Left lung (tissue), 10 donors: ENCODE results near the gene NBDY. TPM values are rescaled to one million over a fixed set of nuclear protein-coding genes. Genes with fewer than 3 reads are reported as not detected.
A peak's percentile ranks its signal among the peaks of the same experiment; 100 is the strongest.
"Not testable (repeated sequence)": the region's sequence is repeated elsewhere in the genome, so short reads cannot be mapped to it uniquely, and the experiment has no call there.

Experiments
- ATAC-seq: fragments of 200-7000 bp; cut with Tn5 transposase; one replicate; pipeline ENCODE4 v1.9.1; 2020; ENCODE audit warnings: moderate library complexity
- DNase-seq, 4 donors: peaks; one replicate each; pipeline ENCODE4 v3.0.0-alpha.2; 2013 to 2020
- H3K27ac ChIP-seq, 2 donors: fragments of 200-600 bp; sonication (generic) in 1 of 2; one replicate each; pipeline versions ENCODE4 v1.5.0 to v1.8.0; 2020 to 2021
- H3K27me3 ChIP-seq, 2 donors: fragments of 200-600 bp; sonication (generic) in 1 of 2; one replicate each; pipeline versions ENCODE4 v1.5.0 to v1.8.0; 2020 to 2021
- H3K36me3 ChIP-seq, 2 donors: fragments of 200-600 bp; sonication (generic) in 1 of 2; one replicate each; pipeline versions ENCODE4 v1.5.0 to v1.8.0; 2020 to 2021
- H3K4me1 ChIP-seq, 2 donors: fragments of 200-600 bp; one replicate each; pipeline ENCODE4 v1.8.0; 2021
- H3K4me3 ChIP-seq, 2 donors: fragments of 200-600 bp; sonication (generic) in 1 of 2; one replicate each; pipeline versions ENCODE4 v1.5.0 to v1.8.0; 2020 to 2021; ENCODE audit warnings: mild to moderate bottlenecking in 1 of 2
- H3K9me3 ChIP-seq, 2 donors: fragments of 200-600 bp; sonication (generic) in 1 of 2; one replicate each; pipeline versions ENCODE4 v1.5.0 to v1.8.0; 2020 to 2021
- CTCF ChIP-seq, 2 donors: fragments of 200-600 bp; sonication (generic) in 1 of 2; IDR thresholded peaks; one replicate each; pipeline versions ENCODE4 v1.5.0 to v1.8.0; 2021; ENCODE audit warnings: antibody characterized with exemption in 2 of 2
- intact Hi-C, 2 donors: fragments of 100-400 bp; cut with DNase I; formaldehyde crosslinking; loops; one replicate each; pipeline versions ENCODE4 v1.11.2 to v1.14.2; 2022
- polyA plus RNA-seq, 6 donors: library from polyadenylated mRNA; unstranded; fragments of 120-200 nt; gene quantifications; one replicate each; pipeline ENCODE4 v1.2.1, GENCODE V29; 2013; ENCODE audit not compliant: insufficient read length in 6 of 6
- total RNA-seq, 2 donors: library from RNA; stranded (reverse); fragmentation: NEBNext Ultra II Directional; extraction: Animal tissue kit (Norgen Biotek cat#: 25700); gene quantifications; one replicate each; pipeline ENCODE4 v1.2.1, GENCODE V29; 2021
- donor health status: DM: no; HTN: yes; CAD: no.
- donor health status: DM: no; HTN: no; CAD: no.

NBDY gene
- total and polyA plus RNA-seq, 8 donors, result 39.5 to 86.4 (median 70.6) TPM

GRCh38 chrX:56802428-56802827, 73.4 kb downstream of the NBDY start:
- Histone ChIP-seq H3K27me3 (peaks cover 0 to 3% of the 10 kb centered on the region in 2 donors), H3K9me3 (no peaks in the 10 kb centered on the region), H3K27ac (no peak overlapping the region), H3K4me3 (no peak overlapping the region), H3K36me3 (no peaks in the 10 kb centered on the region), H3K4me1 (no peaks in the 10 kb centered on the region)
- ATAC-seq, result no peak
- DNase-seq, result peak in 1 of 4 donors; percentile 18
- no peak for TF ChIP-seq CTCF (IDR thresholded peaks at IDR 0.05)
- intact Hi-C loops, result no loop called here

- H3K27me3 ChIP-seq, result peaks cover 0 to 3% of the 10 kb centered on the region in 2 donors
- ATAC-seq, result peak; percentile 88
- intact Hi-C loops, result no loop called here
- peak in 3 of 4 donors; percentile 51 to 87 (median 77) for DNase-seq
- H3K36me3 ChIP-seq, result no peaks in the 10 kb centered on the region
- no peaks in the 10 kb centered on the region for H3K4me1 ChIP-seq
- peak overlapping the region in 1 of 2 donors; percentile 28 for H3K27ac ChIP-seq
- H3K9me3 ChIP-seq, result no peaks in the 10 kb centered on the region
- peak in 1 of 2 donors; percentile 44 for TF ChIP-seq CTCF (IDR thresholded peaks at IDR 0.05)
- peak overlapping the region in 1 of 2 donors; percentile 36 for H3K4me3 ChIP-seq
Measured at GRCh38 chrX:56802921-56803849, 74.1 kb downstream of the NBDY start.

DNA sequence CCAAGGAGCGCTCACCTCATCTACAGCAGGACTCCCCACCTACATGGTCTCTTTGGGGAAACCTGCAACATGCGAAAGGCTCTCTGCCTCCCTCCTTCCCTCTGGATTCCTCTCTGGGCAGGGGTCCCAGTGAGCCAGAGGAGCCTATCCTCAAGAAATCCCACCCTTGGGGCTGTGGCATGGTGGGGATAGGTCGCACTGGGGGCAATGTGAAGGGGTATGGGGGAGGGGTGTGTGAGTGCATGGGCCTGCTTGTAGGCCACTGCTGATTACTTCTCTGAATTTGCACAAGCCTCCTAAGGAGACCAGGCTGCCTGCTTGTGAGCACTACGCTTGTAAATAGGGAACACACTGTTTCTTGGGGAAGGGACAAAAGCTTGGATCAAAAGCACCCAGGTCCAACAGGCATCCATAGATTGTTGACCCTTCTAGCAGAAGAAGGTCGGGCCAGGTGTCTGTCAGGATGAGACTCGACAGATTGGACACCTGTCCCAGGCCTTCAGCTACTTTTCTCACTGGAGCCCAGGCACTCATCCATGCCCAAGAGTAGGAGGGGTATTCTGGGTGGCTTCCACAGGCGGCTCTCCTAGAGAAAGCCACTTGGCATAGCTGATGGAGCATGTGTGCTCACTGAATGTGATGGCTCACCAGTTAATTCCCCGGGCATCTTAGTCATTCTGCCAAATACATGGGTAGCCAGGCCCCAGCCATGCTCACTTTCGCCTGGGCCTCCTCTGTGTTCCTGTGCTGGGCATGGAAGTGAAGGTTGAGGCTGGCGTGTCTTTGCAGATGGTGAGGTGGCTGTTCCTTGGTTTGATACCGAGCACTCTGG, 75.0 kb downstream of the NBDY start:
- ATAC-seq (no peak), DNase-seq (peak in 1 of 4 donors; percentile 28)
- TF ChIP-seq CTCF (IDR thresholded peaks at IDR 0.05), result no peak
- Histone ChIP-seq H3K27ac (no peak overlapping the region), H3K27me3 (peaks cover 0 to 3% of the 10 kb centered on the region in 2 donors), H3K36me3 (no peaks in the 10 kb centered on the region), H3K4me1 (no peaks in the 10 kb centered on the region), H3K4me3 (no peak overlapping the region), H3K9me3 (no peaks in the 10 kb centered on the region)
- intact Hi-C loops, result no loop called here

DNA sequence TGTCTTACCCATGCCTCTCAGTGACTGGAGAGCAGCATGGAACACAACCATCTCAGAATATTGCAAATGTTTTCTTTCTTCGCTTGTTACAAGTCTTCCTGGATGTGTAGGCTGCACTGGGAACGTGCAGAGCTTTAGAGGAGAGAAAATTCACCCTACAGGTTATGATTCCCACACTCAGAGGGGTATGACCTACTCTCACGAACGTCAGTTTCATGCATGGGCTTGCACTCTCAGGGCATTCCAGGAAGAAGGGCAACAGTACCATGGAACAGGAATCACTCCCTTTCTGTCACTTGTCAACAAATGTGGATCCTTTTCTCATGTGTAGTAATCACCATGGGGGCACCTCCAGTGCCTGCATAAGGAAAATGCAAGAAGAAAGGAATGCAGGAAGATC, 75.8 kb downstream of the NBDY start:
- no peak overlapping the region for H3K4me3 ChIP-seq
- H3K27me3 ChIP-seq, result peaks cover 0 to 3% of the 10 kb centered on the region in 2 donors
- no peak overlapping the region for H3K27ac ChIP-seq
- DNase-seq, result no peak
- H3K4me1 ChIP-seq, result no peaks in the 10 kb centered on the region
- H3K9me3 ChIP-seq, result no peaks in the 10 kb centered on the region
- no peaks in the 10 kb centered on the region for H3K36me3 ChIP-seq
- intact Hi-C loops, result no loop called here
- no peak for ATAC-seq
- TF ChIP-seq CTCF (IDR thresholded peaks at IDR 0.05), result no peak

DNA sequence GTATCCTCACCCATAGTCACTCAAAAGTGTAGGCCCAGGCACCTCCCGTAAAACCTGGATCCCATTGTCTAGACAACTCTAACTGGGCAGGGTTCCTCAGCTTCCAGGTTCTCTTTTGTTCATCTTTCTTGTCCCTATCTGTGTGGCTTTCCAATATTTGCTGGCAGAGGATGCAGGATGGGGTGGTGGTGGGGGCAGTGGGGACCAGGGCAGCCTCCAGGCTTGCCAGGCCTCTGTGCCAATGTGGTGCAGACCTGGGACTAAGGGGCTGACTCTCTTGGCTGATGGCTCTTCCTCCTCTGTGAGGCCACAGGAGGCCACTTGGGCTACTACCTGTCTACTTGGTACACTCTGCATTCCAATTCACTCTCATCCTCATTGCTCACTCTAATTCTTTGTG, 76.4 kb downstream of the NBDY start:
- DNase-seq (peak in 1 of 4 donors; percentile 3), ATAC-seq (no peak)
- intact Hi-C loops, result no loop called here
- H3K27ac ChIP-seq, result no peak overlapping the region
- H3K4me3 ChIP-seq, result no peak overlapping the region
- H3K4me1 ChIP-seq, result no peaks in the 10 kb centered on the region
- H3K36me3 ChIP-seq, result no peaks in the 10 kb centered on the region
- TF ChIP-seq CTCF (IDR thresholded peaks at IDR 0.05), result no peak
- no peaks in the 10 kb centered on the region for H3K9me3 ChIP-seq
- H3K27me3 ChIP-seq, result peaks cover 0 to 3% of the 10 kb centered on the region in 2 donors

GRCh38 chrX:56806176-56806575, 77.1 kb downstream of the NBDY start:
- H3K4me1 ChIP-seq, H3K36me3 ChIP-seq, DNase-seq, H3K27me3 ChIP-seq, H3K27ac ChIP-seq, ATAC-seq, H3K9me3 ChIP-seq, H3K4me3 ChIP-seq, intact Hi-C loops: not testable (repeated sequence)
